GM18861 (cell line): Measurements from ENCODE around the gene MCHR1.

Experiments
- ATAC-seq: cut with Tn5 transposase; IDR thresholded peaks from one replicate; pipeline ENCODE4 v1.9.1; 2021; ENCODE audit not compliant: unreplicated experiment

The MCHR1 gene, protein sequence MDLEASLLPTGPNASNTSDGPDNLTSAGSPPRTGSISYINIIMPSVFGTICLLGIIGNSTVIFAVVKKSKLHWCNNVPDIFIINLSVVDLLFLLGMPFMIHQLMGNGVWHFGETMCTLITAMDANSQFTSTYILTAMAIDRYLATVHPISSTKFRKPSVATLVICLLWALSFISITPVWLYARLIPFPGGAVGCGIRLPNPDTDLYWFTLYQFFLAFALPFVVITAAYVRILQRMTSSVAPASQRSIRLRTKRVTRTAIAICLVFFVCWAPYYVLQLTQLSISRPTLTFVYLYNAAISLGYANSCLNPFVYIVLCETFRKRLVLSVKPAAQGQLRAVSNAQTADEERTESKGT

DNA sequence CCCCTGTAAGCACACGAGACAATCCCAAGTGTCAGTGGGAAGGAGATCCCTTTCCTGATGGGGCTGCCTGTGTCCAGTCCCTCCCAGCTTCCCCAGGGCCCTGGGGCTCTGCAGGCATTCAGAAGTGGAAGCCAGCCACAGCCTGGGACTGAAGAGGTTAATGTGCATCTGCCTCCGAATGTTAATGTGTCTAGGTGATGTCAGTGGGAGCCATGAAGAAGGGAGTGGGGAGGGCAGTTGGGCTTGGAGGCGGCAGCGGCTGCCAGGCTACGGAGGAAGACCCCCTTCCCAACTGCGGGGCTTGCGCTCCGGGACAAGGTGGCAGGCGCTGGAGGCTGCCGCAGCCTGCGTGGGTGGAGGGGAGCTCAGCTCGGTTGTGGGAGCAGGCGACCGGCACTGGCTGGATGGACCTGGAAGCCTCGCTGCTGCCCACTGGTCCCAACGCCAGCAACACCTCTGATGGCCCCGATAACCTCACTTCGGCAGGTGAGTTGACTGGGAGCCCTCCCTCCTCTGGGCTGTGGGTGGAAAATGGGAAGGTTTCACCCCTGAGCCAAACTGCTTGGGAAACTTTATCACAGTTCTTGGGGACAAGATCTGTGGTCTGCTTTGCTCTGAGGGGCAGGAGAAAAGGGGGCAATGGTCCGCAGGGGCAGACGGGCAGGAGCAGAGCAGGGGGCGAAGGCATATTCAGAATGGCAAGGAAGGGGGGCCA lies at the start of gene MCHR1:
TSS of gene MCHR1 (plus strand) at position 236 of the 715 bp plus-strand sequence. CDS start at position 405, 169 bp downstream.
- ATAC-seq, result no peak

DNA sequence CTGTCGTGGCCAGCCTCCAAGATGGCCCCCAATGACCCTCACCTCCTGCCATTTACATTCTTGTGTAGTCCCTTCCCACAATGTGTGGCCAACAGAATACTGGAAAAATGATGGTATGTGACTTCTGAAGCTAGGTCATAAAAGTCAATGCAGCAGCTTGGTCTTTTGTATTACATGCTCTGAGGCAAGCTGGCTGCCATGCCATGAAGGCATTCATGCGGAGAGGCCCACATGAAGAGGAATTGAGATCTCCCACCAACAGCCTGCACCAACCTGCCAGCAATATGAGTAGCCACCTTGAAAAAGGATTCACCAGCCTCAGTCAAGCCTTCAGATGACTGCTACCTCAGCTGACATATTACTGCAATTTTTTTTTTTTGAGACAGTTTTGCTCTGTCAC lies 47.4 kb upstream of the MCHR1 start:
- no peak for ATAC-seq

DNA sequence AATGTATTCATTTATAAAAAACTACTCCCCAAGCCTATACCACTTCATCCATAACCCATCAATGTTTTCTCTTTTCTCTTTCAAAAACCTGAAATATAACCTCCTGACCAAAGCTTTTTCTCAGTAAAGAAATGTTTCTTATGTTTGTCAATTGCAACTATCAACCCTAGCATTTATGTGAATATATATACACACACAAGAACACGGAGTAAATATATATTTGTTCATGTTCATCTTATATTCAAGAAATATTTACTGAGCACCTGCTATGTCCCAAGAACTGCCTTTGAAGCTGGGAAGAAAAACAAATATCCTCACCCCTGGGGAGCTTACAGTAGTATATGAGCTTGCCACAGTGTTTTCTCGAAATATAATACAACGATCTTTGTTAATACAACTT lies 46.2 kb upstream of the MCHR1 start:
- ATAC-seq, result no peak

DNA sequence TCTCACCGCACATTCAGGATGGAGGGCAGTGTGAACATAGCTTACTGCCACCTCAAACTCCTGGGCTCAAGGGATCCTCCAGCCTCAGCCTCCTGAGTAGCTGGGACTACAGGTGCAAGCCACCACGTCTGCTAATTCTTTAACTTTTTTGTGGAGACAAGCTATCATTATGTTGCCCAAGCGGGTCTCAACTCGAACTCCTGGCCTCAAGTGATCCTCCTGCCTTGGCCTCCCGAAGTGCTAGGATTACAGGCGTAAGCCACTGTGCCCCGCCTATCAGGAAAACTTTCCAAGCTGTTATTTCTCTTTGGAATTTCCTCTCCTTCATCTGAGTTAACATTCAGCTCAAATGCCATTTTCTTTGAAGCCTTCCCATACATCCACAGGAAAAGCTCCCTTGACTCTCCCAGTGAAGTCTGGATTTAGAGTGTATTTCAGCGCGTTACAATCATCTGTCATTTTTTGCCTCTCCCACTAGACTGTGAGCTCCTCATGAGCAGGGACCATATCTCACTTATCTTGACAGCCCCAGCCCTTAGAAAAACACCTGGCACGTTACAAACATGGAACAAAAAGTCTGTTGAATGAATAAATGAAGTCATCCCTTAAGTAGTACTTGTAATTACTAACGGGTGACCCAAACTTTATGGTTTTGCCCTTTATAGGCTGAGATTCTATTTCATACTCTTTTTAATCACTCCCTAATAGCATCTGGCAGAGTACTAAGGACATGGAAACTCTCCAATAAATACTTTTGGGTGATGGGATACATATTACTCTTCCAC lies 45.0 kb upstream of the MCHR1 start:
- no peak for ATAC-seq

DNA sequence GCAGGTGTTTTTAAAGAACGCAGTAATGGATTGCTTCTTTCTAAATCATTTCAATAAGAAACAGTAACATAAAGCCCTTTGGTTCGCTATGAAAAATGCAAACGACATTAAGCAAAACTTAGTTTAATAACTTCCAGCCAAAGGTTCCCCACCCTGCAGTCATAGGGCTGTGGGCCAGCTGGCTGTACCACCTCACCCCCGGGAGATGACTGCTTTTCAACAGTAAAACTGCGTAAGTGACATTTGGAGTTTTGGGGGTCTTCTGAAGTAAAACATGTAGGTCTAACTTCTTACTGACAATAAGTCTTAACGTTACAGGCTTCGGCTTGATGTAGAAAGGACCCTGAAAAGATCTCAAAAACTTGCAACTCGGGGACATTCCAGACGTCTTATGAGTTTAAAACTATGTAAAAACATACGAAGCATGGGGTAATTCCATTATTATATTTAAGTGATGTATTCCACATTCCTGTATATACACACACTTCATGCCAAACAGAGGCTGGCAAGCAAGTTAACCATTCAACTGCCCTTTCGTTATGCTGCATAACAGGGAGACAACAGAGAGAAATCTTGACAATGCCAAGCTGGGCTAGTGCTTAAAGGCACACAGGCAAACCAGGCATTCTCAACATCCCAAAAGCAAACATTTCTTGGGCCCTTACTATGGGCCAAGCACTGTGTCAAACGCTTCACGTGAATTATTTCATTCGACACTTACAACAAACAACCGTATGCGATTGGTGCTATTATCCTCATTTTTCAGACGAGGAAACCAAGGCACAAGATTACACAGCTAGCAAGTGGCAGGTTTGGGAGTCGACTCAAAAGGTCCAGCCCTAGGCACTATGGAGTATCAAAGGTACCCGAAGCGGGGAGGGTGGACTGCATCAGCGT lies 44.0 kb upstream of the MCHR1 start:
- ATAC-seq, result no peak

DNA sequence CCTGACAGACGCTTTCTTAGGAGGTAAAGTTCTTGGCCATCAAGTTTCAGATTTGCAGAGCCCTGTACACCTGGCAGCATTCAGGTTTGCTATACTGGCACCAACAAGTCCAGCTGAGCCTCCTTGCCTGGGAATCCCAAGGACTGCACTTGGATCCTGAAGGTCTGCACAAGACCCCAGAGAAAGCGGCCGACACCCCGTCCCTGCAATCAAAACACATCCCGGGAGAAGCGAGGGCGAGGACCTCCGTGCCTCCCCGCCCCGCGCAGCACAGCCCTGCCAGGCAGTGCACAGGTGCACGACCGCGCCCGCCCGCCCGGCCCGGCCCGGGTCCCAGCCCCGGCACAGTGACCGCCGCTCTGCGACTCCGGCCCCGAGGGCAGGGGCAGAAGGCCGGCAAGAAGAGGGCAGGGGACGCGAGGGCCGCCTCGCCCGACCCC lies 43.3 kb upstream of the MCHR1 start:
- ATAC-seq, result peak; percentile 5

DNA sequence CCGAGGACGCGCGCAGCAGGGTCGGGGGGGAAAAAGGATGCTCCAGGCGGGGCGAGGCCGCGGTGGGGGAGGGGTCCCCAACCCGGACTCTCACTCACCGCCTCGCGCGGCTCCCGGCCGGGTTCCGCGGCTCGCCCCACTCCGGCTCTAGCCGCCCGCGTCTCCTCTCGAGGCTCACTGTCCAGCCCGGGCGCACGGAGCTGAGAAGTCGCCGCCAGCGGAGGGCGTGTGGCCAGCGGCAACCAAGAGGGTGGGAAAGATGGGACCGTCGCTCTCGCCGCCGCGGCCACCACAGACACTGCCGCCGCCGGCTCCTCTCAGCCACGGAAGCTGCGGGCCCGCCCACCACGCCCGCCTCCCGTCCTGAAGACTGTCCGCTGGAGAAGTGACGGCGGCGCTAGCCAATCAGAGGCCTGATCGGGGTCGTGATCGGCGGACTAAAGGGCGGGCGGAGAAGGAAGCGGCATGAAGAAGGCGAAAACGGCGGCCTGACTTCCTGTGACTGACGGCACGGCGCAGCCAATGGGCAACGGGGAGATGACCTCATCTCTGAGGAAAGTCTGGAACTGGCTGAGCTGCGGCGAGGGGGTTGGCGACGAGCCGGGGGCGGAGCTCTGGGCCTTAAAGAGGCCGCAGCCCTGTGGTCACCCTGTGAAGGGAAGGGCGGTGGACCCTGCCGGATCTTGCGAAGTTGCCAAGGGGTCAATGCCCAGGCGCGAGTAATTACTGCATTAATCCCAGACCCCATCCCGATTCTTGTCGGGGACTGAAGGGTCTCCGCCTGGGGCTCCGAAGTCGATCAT lies 42.7 kb upstream of the MCHR1 start, which contains the start of gene MRTFA:
TSS of gene MRTFA (minus strand) at position 340 of the 803 bp plus-strand sequence.
- ATAC-seq, result peak; percentile 87

DNA sequence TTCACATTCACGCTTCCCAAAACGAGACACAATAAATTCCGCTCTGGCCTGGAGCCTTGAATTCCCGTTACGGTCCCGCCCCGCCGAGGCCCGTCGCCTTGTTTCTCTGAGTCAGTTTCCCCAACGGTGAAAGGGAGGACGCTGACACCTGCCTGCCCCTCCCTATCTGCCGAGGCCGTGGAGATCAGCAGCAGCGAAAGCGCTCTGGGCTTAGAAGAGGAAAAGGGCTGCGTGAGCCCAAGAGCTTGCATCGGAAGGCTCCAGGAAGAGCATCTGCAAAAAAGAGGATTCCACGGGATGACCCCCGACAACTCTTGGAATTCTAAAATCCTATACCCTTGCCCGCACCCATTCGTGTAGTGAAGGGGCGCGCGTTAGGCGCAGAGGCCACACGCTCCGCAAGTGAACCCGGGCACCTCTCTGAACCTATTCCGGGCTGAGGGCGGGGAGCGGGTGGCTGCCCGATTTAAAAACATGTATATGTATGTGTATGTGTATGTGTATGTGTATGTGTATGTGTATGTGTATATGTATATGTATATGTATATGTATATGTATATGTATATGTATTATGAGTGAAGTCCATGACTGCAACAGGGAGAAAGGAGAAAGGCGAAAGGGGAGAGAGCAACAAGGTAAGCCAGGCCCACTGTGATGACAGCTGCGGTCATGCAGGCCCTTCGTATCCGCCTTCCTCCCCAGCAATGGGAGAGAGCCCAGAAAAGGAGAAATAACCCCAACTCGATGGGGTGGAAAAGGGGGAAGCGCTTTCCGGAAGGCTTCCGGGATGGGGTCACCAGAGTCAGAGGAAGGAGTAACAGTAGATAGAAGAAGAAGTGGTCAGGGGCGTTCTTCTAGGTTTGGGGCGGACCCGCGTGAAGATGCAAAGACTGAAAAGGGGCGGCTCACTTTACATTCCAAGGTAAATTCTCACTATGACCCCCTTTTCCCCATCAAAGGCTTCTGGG lies 41.8 kb upstream of the MCHR1 start:
- no peak for ATAC-seq

DNA sequence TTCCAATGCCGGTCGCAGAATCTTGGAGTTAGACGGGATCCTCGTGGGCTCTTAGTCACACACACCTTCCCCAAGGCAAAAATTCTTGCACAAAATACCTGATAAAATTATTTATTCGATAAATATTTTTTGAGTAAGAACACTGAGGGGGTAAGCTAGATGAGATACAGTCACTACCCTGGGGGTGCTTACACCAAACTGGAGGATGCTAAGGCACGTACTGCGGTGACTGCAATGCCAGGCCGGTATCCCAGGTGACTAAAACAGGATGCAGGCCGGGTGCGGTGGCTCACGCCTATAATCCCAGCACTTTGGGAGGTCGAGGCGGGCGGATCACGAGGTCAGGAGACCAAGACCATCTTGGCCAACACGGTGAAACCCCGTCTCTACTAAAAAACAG lies 41.0 kb upstream of the MCHR1 start:
- no peak for ATAC-seq

DNA sequence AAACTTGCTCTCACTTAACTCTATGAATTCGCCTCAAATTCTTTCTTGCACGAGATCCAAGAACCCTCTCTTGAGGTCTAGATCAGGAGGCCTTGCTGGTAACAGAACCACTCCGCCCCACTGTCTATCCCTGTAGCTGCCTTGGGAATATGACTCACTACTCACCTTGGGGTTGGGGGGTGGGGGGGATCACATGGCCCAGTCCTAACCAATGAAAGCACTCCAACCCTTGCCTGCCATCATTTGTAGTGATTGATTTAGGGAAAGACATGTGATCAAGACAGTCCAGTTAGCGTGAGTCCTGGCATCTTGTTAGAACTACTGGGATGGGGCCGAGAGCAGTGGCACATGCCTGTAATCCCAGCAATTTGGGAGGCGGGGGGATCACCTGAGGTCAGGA lies 38.0 kb upstream of the MCHR1 start:
- ATAC-seq, result no peak

DNA sequence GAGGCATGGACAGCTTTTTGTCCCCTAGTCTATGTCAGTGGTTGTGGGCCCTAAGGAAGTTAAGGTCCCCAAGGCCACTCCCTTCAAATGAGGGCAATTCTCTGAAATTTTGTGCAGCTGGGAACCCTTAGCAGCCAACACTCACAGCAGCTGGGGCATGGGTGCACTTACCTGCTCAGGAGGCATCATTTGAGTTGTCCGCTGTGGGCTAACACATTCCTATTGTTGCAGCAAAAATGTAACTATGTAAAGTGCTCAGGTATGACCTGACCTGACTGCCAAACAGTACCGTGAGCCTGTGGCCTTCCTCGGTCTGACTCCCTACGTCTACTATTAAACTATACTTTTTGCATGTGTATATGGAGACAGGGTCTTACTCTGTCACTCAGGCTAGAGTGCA lies 37.0 kb upstream of the MCHR1 start:
- no peak for ATAC-seq

DNA sequence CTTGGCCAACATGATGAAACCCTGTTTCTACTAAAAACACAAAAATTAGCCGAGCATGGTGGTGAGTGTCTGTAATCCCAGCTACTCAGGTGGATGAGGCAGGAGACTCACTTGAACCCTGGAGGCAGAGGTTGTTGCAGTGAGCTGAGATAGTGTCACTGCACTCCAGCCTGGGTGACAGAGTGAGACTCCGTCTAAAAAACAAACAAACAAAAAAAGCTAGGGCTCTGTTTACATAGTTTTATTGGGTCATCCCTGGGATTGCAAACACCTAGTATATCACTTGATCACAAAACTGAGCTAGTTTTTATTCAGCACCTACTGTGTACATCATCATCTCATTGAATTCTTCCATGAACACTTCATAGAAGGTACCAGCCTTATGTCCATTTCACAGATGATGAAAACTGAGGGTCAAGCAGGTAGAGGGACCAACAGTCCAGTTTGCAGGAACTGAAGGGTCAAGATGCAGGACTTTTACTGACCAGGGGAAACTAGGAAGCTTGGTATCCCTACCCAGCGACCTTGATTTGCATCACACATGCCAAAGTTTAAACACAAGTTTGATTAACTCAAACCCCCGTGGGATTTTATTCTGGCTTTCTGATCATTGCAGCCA lies 33.6 kb upstream of the MCHR1 start:
- no peak for ATAC-seq

DNA sequence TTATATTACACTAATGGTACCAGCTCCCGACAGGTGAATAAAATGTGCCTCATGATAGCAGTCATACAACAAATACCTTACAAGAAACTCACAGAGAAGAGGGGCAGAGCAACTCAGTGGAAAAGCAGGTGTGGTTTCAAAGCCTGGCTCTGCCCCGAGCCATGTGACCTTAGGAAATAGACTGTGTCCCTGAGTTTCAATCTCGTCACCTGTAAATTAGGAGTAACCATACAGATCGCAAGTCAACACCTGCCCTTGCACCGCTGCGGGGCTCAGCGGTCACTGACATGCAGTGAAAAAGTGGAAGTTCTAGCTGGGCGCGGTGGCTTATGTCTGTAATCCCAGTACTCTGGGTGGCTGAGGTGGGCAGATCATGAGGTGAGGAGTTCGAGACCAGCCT lies 30.9 kb upstream of the MCHR1 start:
- ATAC-seq, result no peak

DNA sequence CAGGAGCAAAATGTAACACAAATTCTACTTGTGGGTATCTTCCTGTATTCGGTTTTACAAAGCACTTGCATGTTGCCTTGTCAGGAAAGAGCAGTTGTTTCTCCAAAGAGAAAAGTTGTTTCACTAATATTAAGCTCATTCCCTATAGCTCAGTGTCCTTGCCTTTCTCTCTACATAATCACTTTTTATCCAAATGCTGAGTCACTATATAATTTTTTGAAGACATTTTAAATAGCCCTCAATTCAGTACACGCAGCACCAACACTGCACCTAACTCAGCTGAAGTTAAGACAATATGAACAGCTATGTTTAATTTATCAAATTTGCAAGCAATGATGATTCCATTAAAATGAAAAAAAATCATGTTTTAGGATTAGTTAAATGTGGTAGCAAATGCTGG lies 28.2 kb upstream of the MCHR1 start:
- no peak for ATAC-seq

DNA sequence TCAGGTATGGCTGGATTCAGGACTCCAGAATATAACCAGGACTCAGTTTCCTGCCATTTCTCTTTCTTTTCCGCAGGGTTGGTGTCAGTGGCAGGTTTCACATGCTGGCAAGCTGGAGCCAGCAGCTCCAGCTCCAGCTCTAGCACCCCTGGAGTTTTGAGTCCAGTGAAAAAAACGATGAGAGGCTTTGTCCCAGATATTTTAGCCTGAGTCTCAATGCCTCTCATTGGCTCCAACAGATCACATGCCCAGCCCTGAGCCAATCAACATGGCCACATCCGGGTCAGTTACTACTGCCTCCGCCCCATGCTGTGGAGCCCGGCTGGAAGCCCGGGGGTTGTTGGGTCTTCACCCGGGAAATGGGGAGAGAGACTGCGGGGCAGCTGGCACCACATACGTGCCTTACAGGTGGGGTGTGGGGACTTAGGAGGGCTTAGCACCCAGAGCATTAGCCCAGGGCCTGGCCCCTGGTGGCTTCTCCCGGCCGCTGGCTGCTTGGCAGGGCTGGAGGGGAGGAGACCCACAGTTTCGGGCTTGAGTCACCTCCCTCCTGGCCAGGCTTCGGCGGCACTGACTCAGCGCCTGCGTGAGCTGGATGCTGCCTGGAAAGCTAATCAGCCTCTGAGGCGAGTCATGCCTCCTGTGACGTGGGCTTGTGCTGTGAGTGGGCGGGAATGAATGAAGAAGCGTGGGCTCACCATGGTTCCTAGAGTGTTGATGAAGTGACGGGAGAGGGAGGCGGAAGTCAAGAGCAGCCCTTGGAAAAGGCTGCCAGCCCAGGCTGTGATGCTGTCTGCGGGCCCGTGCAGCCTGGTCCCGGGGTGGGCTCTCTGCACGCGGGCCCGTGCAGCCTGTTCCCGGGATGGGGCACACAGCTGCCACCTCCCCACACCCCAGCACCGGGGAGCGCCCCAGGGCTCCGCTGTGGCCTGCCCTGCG lies 27.5 kb upstream of the MCHR1 start:
- no peak for ATAC-seq

DNA sequence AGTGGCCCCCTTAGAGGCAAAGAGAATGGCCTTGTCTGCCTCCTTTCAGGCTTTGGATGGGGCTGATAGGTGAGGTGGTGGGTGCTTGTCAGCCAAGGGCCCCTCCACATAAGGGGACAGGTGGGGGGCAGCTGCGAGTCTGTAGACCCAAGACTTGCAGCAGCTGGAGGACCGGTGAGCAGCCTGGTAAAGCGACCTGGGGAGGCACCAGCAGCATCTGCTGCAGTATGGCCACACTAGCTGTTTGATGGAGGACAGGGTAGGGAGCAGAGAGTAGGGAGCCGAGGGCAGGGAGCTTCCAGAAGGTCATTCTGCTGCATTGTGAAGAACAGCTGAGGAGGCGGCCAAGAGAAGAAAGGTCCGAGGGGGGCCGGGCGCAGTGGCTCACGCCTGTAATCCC lies 25.9 kb upstream of the MCHR1 start:
- no peak for ATAC-seq

DNA sequence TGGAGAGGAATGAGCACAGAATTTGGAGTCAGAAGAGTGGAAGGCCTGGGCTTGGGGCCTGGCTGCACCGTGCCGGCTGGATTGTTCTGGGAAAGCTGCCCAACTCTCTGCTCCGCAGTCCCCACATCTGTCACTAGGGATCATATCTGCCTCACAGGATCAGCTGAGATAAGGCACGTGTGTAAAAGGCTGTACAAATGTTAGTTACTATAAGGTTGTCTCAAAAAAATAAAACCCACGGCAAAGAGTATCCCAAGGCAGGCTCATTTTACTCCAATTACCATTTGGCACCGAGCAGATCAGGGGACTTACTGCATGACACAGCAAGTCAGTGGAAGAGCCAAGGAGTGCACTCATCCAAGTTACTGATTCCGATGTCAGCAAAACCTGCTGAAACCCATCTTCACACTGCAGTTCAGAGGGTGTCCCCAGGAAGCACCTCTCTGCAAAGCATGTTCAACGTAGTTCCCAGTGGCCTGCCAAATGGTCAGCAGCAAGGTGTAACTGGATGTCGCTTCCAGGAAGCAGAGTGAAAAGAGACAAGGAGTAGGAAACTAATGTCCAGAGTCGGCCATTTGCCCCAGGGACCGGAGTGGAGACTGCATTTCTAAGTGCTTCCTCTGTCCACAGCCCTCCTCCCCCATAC lies 24.6 kb upstream of the MCHR1 start:
- no peak for ATAC-seq
